Iris pigment epithelial cell (primary cell): Measurements from ENCODE around the gene MNX1.

Experiments
- DNase-seq: peaks from one replicate; pipeline ENCODE4 v3.0.0-alpha.2; 2011; ENCODE audit warnings: low read depth

The MNX1 gene

DNA sequence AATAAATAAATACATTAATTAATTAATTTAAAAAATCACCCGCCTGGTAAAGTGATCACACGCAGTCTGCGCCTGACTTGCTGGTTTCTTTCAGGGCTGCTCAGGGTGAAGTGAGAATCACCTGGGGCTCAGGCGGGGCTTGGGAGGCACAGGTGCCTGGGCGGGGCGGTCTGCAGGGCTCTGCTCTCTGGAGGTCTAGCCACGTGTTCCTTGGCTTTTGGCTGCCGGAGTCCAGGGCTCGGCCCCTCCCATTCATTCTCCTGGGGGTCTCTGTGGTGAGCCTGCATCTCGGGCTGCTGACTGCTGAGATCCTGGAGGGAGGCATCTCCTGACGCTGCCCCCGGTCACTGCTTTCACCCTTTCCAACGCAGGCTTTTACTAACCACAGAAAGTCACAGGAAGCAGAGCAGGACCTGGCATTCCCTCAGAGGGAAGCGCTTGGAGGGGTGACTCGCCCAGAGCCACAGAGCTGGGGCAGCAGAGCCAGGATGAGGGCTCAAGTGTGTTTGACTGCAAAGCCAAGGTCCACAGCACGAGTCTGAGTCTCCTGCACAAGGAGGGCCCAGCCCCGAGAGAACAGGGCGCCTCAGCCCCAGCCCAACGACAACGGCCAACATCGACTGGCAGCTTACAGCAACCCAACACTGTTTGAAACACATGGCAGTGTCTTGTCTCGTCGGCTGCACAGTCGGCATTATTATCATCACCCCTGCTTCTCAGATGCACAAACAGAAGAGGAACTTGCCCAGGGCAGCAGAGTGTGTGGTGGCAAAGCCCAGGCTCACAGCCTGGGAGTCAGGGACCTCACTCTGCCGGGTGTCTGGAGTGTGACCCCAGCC, 22.4 kb upstream of the MNX1 start:
- no peak for DNase-seq

DNA sequence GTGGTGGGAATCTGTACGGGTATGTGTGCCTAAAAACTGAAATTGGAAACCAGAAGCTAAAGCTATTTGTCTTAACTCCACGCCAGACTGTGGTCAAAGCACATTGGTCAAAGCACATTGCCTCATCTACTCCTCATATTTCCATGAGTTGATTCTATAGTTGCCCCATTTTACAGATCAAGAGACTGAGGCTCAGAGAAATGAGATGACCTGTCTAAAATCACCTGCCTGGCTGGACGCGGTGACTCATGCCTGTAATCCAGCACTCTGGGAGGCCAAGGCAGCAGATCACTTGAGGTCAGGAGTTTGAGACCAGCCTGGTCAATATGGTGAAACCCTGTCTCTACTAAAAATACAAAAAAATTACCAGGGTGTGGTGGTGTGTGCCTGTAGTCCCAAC, 21.7 kb upstream of the MNX1 start:
- no peak for DNase-seq

DNA sequence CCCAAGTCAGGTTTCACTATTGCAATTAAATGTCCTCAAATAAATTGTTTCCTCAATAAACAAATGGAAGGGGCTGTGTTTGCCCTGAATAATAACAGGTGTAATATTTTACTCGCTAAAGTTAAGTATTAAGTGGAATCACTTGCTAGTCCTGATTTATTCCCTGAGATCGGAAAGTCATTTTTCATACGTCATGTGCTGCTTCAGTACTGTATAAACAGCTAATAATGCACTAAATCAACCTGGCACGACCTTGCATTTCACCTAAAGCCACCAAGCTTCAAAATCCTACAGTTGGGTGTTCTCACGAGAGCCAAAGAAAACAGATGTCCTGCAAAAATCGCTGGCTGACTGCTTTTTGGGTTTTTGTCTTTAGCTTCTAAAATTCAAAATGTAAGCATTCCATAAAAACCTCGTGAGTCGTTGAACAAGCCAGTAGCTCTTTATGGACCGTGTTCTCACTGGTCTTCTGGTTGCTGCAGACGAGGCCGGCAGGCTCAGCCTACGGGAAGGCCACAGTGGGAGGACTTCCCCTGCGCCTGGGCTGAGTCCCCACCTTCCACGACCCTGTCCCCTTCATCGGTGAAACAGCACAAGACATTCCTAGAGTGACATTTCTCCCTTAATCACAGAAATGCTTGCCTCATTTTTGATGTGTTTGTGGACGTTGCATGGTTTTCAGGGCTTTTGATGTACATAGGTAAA, 17.9 kb upstream of the MNX1 start:
- DNase-seq, result no peak

DNA sequence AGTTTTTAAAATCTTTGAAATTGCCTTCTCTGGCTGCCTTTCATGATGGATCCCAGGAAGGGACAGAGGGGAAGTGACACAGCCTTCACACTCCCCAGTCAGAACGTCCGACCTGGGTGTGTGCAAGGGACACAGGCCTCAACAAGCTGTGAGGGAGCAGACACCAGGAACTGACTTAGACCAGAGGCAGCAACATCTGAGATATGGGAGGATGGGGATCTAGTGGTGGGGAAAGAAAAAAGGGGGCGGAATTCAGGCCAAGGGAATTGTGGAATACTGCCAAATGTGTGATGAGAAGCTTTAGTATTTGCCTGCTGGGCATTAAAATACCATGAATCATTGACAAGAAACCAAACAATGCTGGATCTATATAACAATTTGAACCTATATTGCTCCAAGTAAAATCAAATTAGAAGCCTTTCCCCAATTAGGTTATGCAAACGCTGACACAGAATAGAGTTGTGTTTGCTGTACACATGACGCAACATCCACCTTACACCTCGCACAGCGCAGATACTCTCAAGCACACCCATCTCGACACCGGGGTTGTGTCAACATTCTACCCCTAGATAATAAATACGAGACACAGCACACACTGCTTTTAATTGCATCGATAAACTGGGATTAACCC, 17.2 kb upstream of the MNX1 start:
- no peak for DNase-seq

DNA sequence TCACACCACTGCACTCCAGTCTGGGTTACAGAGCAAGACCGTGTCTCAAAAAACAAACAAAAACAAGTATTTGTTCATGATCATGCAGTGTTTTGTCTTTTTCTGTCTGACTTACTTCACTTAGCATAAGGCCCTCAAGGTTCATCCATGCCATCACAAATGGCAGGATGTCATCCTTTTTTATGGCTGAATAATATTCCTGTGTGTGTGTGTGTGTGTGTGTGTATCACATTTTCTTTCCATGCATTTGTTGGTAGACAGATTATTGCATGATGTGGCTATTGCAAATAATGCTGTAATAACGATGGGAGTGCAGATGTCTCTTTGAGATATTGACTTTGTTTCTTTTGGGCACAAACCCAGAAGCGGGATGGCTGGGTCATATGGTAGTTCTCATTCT, 14.3 kb upstream of the MNX1 start:
- DNase-seq, result no peak

DNA sequence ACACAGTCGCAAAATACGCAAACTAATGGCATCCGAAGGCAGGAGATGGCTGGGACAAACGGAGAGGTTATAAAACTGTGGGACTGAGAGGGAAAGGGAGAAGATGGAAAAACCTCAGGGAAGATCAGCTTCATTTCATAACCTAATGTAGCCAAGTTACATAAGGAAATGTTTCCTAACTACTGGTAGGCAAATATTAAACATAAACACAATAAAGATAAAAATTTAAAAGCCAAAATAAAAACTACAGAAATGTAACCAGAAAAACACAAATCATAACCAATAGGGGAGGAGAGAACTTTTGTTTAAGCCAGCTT, 13.1 kb upstream of the MNX1 start:
- DNase-seq, result no peak

DNA sequence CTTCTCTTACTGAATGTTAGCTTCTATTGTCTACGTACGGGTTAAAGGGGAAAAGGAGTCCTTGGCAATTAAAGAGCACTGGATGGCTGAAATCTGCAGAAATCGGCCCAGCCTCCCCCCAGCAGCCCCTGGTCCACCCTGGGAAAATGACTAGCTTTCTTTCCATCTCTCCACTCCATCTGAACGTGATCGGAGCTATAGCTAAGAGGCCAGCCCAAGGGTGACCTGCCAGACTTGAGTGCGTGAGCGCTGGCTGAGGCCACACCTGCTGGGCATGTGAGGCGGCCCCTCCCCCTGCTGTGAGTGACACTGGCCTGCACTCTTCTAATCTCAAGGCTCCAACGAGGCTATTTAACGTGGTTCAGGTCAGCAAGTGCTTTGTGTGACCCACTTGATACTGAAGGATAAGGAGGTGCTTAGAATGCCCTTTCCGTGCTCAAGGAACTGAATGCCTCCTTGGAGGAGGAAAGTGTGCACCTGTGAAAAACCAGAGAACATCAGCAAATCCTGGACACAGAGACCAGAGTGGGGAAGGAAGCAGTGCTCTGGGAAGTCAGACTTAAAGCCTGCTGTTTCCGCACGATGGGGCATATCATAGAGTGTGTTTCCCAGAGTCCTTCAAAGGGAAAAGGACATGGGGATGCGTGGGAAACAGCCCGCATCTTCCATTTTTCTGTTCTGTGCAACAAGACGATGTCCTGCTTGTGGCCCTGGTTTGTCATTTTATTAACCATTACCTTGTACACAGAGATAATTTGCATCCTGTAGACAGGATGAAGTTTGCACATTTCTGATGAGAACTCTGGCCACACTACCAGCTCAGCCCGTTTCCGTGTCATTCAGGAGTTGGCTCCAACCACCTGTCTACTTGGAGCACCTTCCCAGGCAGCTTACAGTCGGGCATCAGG, 12.5 kb upstream of the MNX1 start:
- DNase-seq, result no peak

DNA sequence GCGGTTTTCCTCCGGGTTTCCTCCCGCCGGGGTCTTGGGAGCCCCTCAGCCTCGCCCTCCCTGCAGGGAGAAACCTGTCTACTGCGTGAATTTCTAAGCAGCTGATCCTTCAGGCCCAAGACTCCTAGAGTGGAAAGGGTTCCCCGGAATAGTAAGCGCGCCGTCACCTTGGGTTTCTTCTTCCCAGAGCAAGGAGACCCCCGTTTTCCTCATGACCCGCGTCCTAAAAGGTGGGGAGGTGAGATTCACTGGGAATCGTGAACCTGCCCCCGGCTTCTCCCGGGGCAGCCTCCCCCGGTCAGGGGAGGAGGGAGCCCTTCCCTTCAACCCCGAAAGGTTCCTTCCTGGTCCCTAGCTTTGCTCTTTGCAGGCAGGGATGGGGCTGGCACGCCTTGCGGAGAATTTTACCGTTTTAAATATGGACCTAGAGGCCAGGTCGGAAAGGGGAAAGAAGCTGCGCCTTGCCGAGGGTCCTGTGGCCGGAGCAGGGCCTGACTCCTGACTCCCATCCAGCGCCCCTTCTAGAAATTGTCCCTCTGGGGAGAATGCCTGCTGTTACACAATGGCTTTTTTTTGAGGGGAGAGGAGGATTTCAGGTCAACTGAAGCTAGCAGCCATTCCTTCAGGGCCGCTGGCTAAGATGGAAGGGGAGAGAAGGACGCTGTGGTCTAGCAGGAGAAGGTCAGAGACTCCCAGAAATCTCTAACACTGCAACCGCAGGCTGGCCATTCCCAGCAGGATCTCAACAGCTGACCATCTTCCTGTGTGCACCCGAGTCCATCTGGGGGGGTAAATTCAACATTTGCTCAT, 11.6 kb upstream of the MNX1 start:
- no peak for DNase-seq

DNA sequence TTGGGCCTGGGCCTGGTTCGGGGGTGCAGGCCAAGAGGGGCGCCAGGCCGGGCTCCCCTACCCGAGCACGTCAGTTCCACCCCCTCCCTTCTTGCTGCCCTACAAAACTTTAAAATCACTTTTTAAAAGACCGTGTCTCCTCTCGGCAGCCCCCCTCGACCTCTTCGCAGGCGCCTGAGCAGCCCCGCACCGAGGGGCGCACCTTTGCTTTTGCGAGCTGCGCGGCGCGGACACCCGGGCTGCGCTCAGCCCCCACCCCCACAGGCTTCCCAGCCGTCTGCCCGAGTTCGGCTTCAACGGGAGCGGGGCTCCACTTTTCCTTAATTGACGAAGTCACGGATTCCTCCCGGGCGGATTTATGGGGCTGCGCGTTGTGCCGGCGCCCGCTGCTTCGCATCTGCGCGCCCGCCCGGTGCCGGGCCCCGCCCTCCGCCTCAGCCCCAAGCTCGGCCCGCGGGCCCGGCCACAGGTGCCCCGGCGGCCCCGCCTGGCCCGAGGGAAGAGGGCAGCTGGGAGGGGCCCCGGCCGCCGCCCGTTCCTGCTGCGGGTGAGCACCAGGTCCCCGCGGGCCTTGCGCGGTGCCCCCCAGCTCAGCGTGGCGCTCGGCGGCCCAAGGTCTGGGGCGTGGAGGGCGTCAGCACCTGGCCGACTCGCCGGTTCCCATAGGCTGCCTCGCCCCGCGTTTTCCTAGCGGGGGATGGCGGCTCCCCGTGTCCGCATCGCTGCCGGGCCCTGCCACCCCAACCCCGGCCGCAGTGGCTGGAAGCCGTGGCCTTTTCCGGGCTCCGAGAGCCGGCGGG, 10.8 kb upstream of the MNX1 start:
- DNase-seq, result no peak

DNA sequence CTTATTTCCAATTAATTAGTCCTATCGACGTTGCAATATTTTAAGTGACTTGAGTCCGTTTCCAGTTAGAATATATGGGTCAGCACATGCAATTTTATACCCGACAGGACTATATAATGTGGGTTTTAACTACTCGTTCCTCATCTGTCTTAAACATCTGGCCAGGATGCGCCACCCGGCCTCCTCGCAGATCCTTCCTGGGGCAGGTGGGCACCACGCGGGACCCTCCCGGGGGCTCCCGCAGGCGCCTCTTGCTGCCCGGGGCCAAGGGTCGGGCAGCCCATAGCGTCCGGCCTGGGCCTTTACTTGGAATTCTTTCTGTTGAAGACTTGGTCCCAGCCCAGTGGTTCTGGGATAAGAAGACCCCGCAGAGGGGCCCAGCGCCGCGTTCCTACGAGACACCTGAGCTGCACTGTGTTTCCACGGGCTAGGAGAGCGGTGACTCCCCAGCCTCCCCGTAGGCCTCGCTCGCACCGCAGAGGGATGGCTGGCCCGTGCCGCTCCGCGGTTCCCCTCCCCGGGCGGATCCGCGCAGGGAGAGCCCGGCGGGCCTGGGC, 10.1 kb upstream of the MNX1 start:
- DNase-seq, result no peak

DNA sequence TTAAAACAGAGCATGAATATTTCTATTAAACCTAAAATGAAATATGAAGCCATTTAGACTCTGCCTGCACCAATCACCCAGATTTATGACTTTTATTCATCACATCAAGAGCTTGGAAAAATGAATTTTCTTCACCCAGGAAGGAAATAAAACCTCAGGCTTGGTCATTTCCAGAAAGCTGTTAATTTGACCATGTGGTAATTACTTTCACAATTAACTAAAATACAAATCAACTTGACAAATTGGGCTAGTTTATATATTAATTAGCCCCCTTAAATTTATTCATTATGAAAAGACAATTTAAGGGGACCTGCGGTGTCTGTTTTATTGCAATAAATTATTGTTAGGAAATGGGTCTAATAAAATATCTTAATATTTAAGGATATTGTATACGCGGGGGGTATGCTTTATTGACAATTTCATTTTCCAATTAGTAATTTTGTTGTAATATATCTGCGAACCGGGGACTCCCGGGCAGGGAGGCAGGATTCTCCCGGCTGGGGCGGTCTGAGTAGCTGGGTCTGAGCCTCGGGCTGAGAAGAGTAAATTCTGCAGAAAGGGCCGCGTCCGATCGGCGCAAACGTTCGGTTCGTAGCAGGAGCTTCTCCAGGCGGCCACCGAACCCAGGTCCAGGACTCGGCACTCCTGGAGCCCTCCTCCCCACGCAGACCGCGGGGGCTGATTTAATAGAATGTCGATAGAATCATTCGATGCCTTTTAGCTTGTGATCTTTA, 9.4 kb upstream of the MNX1 start:
- DNase-seq, result no peak

DNA sequence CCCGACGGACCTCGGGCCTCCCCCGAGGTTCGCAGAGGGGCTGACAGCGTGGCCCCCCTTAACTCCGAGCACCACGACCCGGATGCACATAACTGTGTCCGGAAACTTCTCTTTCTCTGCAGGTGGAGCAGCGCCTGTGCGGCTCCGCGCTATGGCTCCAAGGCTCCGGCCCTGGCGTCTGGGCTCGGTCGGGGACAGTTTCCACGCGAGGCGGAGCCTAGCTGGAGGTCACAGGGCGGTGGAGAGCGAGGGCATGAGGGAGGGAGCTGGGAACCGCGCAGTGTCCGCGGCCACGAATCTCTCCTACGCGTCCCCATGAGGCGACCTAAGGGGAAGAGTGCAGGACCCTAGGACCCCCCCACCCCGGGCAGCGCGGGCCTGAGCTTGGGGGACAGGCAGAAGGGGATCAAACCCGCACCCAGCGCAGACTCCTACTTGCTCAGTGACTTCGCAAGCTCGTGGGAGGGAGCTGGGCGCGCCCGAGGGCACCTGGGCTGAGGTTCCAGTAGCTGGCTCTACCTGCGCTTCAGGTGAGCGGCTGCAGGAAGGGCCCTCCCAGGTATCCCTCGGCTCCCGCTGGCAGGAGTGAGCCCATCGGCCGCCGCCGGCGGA, 8.6 kb upstream of the MNX1 start:
- no peak for DNase-seq

DNA sequence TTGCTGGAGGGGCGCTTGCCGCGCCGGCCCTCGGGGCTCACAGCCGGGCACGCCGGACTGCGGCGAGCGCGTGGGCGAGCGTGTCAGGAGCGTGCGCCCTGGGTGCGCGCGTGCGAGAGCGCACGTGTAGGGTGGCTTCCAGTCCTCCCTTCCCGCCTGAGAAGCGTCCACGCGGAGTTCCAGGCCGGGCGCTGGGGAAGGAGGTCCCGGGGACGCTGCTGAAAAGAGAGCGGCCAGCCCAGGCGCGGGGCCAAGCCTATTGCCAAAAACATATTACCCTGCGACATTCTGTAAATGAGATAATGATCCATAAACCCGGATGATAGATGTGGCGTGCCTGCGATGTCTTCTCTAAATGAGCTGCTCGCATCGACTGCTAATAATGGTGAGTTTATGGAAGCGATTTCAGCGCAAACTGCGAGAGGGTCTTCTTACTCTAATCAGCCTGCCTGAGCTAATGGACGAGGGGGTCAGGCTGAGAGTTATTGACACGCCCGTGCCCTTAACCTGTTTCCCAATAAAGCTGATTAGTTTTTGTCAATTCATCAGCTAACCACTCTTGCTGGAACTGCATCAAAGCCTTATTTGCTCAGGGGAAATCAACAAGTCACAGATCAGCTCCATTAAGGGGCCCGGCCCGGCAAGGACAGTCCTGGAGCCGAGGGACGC, 8.0 kb upstream of the MNX1 start:
- DNase-seq, result no peak

DNA sequence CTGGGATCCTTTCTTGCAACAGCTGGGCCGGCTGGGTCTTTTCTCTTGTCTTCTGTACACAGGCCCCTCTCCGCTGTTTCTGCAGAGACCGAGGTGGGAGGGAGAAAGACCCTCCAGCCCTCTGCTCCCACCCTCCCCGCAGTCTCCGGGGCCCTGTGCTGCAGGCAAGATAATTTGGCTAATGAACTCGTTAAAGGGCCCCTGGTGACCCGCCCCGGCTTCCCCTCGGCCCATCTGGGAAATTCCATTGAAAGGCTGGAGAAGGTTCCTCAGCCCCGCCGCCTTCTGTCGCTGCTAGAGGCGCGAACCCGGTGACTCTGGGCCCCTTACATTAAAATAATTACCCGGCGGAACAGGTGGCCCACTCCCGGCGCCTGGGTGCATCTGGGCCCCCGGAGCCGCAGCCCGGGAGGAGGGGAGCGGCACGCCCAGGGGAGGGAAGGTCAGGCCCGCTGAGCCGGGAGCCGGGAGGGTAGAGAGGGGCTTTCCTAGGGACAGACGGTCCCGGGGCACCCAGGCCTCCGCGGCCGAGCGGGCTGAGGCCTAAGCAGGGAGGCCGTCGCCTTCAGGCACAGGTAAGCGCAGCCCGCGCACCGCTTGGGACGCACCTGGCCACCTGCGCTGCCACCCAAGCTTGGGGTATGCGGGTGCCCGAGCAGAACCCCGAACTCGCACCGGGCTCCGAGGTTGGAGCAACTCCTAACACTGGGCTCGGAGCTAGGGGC, 7.3 kb upstream of the MNX1 start:
- DNase-seq, result no peak

DNA sequence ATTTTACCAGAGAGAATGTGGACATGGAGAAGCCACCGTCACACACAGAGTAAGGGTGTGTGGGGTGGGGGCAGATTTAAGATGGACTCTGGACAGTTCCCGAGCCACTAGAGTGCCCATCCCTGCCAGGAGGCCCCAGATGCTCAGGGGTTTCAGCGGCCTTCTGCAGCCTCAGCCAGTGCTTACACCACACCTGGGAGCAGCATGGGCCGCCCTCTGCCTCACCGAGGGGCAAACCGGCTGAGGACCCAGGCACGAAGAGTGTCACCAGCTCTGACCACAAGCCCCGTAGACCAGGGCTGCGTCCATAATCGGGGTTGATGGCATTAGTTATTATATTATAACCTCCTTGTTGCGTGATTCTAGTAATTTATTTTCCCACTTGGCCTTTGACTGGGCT, 6.7 kb upstream of the MNX1 start:
- no peak for DNase-seq

DNA sequence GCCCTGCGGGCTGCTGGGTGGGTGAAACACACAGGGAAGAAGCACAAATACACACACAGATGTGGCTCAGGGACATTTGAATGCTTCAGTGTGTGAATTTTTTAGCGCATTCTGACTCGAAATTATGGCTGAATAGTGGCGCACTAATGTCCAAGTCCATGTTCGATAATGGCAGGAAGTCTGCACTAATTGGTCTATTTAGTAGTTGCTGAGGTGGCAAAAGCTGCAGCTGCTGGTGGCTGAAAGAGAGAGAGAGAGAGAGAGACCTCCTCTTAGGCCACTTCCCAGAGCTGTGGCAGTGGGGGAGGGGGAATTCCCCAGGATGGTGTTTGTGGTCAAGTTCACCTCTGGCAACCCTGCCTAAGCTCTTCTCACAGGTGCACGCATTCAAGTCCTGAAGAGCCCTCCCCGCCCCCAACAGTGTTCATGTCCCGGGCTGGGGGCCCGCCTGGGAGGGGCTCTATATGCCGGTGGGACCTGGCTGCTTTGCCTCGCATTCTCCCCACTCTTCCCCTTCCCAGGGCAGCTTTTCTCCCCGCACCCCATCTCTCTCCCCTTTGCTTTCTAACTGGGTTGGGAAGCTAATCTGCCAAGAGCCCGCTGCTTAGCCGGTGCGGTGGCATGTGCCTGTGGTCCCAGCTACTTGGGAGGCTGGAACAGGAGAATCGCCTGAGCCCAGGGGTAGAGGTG, 6.0 kb upstream of the MNX1 start:
- DNase-seq, result no peak

DNA sequence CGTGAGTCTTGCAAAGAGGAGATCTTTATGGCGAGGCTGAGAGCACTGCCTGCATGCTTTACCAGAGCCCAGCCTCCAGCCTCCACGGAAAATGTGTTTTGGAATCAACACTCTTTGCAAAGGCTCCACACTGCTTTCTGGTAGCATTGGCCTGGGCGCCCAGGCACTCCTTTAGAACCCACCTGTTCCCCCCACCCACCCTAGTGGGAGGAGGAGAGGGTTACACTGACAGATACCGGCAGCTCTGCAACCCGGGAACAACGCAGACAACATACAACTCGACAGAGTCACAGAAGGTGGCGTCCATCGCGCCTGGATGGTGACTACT, 5.5 kb upstream of the MNX1 start:
- DNase-seq, result no peak
